ENCODE data around the gene SGMS1.

SGMS1 gene

DNA sequence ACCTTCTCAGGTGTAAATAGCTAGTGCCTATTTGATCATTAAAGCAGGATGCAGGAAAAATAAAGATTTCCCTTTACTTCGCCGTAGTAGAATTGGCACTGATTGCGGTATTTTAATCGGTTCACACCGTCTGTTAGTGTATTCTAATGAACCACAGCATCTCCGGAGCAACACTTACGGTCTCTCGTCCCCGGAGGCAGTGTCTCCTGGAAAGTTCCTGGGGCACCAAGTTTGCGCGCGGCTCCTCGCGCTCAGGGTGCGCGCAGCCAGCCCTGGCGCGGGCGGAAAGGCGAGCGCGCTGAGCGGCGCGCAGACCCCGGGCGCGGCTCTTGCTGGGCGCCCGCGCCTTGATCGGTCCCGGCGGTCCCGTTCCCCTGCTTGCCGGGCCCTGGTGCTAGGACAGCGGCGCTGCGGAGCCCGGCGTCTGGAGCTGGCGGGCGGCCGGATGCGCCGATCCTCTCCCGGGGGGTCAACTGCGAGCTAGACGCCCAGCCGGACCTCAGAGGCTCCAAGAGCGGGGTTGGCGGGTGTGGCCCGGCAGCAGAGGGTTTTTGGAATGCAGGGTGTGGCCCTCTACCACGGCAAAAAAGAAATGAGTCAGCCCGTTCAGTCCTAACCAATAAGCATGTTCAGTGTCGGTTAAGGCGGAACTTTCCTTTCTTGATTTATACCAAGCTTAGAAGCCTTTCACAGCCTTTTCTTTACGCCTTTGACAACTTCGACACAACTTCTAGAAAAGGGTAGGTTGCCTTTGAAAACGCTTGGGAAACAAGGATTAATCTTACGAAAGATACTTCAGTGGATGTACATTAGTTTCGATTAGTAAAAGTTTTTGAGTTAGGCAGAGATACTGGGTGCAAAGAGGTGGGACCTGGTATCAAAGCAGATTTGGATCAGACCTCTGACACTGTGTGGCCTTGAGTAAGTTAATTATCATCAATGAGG lies 205.6 kb downstream of the SGMS1 start:
- TF ChIP-seq, protein P1, sequence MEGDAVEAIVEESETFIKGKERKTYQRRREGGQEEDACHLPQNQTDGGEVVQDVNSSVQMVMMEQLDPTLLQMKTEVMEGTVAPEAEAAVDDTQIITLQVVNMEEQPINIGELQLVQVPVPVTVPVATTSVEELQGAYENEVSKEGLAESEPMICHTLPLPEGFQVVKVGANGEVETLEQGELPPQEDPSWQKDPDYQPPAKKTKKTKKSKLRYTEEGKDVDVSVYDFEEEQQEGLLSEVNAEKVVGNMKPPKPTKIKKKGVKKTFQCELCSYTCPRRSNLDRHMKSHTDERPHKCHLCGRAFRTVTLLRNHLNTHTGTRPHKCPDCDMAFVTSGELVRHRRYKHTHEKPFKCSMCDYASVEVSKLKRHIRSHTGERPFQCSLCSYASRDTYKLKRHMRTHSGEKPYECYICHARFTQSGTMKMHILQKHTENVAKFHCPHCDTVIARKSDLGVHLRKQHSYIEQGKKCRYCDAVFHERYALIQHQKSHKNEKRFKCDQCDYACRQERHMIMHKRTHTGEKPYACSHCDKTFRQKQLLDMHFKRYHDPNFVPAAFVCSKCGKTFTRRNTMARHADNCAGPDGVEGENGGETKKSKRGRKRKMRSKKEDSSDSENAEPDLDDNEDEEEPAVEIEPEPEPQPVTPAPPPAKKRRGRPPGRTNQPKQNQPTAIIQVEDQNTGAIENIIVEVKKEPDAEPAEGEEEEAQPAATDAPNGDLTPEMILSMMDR (IDR thresholded peaks at IDR 0.05; ENCODE audit: low read depth, low read length, missing control alignments): no peak
- in situ Hi-C loops (cut with HindIII; ENCODE audit: low pct_ligation_motif_present, low sequenced_read_pairs): no loop called here
- peak; percentile 81 for DNase-seq
- H3K36me3 ChIP-seq (replicated peaks): no peaks in the 10 kb centered on the region
- H3K4me3 ChIP-seq (ENCODE audit: low read depth, low read length): peak overlapping the region; percentile 73
- H3K27me3 ChIP-seq (replicated peaks): no peaks in the 10 kb centered on the region
- H3K27ac ChIP-seq: peak overlapping the region; percentile 75

DNA sequence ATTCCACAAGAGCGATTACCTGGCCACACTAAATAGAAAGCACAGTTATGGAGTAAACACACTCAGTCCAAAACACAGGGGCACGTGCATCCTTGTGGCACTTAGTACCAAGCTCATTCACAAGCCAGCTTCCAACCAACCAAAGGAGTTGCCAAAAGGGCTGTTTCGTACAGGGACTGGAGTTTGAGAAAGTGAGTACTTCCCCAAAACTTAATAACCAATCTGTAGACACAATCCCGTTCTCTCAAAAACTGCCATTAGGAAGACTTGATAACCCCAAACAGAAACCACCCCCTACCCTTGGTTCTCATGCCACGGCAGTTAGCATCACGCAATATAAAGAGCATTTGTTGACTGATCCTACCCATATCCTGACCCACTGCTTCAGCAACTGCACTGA lies 206.3 kb downstream of the SGMS1 start:
- in situ Hi-C loops (cut with HindIII; ENCODE audit: low pct_ligation_motif_present, low sequenced_read_pairs): no loop called here
- Histone ChIP-seq H3K27ac (peak overlapping the region; percentile 75), H3K36me3 (replicated peaks) (no peaks in the 10 kb centered on the region), H3K4me3 (ENCODE audit: low read depth, low read length) (peak overlapping the region; percentile 73), H3K27me3 (replicated peaks) (no peaks in the 10 kb centered on the region)
- DNase-seq: peak; percentile 23
- TF ChIP-seq, protein P1 (IDR thresholded peaks at IDR 0.05; ENCODE audit: low read depth, low read length, missing control alignments): no peak

DNA sequence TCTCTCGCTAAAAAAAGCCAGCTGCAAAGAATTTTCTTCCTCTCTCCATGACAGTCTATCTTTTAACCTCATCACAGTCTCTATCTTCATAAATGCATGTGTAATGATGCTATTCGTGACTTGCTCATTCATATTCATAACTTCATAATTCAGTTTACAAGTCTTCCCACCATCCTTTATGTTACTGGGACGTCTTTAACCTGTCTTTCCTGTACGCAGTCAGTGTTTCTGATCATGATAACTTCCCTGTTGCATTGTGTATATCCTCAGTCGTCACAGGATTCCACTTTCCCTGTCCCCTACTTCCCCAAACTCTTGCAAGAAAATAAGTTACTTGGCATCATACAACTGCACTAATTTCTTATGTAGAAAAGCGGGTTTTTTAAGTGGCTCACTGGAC lies 206.9 kb downstream of the SGMS1 start:
- Histone ChIP-seq H3K36me3 (replicated peaks) (no peaks in the 10 kb centered on the region), H3K4me3 (ENCODE audit: low read depth, low read length) (peak overlapping the region; percentile 73), H3K27ac (no peak overlapping the region), H3K27me3 (replicated peaks) (no peaks in the 10 kb centered on the region)
- no peak for DNase-seq
- in situ Hi-C loops (cut with HindIII; ENCODE audit: low pct_ligation_motif_present, low sequenced_read_pairs): no loop called here
- TF ChIP-seq, protein P1 (IDR thresholded peaks at IDR 0.05; ENCODE audit: low read depth, low read length, missing control alignments): no peak

DNA sequence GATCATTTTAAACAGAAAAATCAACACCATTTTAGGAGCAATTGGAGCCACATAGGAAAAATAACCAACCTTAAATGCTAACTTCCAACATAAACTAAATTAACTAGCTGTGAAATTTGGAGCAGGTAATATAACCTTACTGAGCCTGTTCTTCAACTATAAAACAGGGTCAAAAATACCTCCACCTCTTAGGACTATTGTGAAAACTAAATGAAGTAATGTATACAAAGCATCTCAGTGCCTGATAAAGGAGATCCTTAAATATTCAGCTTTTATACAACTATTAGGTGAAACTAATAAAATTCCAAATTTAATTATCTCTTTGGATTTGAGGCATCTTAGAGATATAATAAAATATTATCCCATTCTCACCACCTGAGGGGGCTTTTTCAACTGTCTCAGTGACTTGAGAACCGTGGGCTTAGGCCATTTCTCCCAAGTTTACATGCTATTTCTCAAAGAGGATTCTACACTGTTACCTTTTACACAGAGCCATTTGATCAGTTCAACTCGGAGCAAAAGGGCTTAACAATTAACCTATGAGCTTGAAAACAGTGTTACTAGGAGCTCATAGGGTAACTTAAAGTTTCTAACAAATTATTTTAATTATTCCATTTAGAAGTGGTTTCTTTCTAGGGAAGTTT lies 207.5 kb downstream of the SGMS1 start:
- Histone ChIP-seq H3K27ac (no peak overlapping the region), H3K27me3 (replicated peaks) (no peaks in the 10 kb centered on the region), H3K4me3 (ENCODE audit: low read depth, low read length) (no peak overlapping the region), H3K36me3 (replicated peaks) (no peaks in the 10 kb centered on the region)
- in situ Hi-C loops (cut with HindIII; ENCODE audit: low pct_ligation_motif_present, low sequenced_read_pairs): no loop called here
- DNase-seq: peak; percentile 14
- TF ChIP-seq, protein P1 (IDR thresholded peaks at IDR 0.05; ENCODE audit: low read depth, low read length, missing control alignments): peak; percentile 30

DNA sequence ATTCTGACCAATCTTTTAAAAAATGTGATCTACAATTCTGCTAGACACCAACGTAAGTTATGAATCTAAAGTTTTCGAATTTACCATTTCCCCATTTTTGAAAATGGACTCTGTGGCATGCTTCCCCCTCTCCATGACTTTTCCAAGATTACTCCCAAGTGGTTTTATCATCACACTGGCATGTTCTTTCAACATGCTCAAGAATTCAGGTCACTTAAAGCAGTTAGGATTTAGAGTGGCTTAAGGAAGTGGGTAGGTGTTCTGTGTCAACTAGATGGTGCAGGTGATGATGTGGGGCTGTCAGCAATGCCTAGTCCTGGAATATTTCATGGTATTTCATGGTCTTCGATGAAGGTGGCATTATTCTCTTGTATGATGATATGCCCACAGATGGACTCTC lies 208.5 kb downstream of the SGMS1 start:
- Histone ChIP-seq H3K36me3 (replicated peaks) (no peaks in the 10 kb centered on the region), H3K27me3 (replicated peaks) (no peaks in the 10 kb centered on the region), H3K4me3 (ENCODE audit: low read depth, low read length) (no peak overlapping the region), H3K27ac (no peak overlapping the region)
- in situ Hi-C loops (cut with HindIII; ENCODE audit: low pct_ligation_motif_present, low sequenced_read_pairs): no loop called here
- DNase-seq: no peak
- TF ChIP-seq, protein P1 (IDR thresholded peaks at IDR 0.05; ENCODE audit: low read depth, low read length, missing control alignments): no peak

Measured in brain microvascular endothelial cell (primary cell).